Body of pancreas (tissue), 4 donors: ENCODE results near the gene ZNF335. TPM values are rescaled to one million over a fixed set of nuclear protein-coding genes. Genes with fewer than 3 reads are reported as not detected.
"Not testable (repeated sequence)": the region's sequence is repeated elsewhere in the genome, so short reads cannot be mapped to it uniquely, and the experiment has no call there.

Source experiments
- ATAC-seq: fragments of 150-250 bp; one replicate; pipeline ENCODE4 v1.9.1; 2016
- DNase-seq, 4 donors: peaks; one replicate each; pipeline ENCODE4 v3.0.0-alpha.2; 2019
- H3K27ac ChIP-seq, 4 donors: fragments of 200-600 bp; sonication (generic); 1 replicate in 3 of 4; 2 replicates in 1 of 4; pipeline versions ENCODE4 v1.5.1 to v1.6.1; 2016 to 2019; ENCODE audit warnings: mild to moderate bottlenecking in 1 of 4, mixed read lengths in 1 of 4, moderate library complexity in 1 of 4
- H3K27me3 ChIP-seq, 2 donors: fragments of 200-600 bp; sonication (generic); one replicate each; pipeline ENCODE4 v1.6.0; 2016; ENCODE audit warnings: mild to moderate bottlenecking in 1 of 2
- H3K36me3 ChIP-seq, 2 donors: fragments of 200-600 bp; sonication (generic); replicated peaks in 1 of 2; 2 replicates each; pipeline ENCODE4 v1.5.1; 2016; ENCODE audit warnings: low read depth in 2 of 2; ENCODE audit not compliant: insufficient read depth in 1 of 2
- H3K4me1 ChIP-seq: fragments of 200-600 bp; sonication (generic); one replicate; pipeline ENCODE4 v1.6.0; 2016
- H3K4me3 ChIP-seq, 2 donors: fragments of 200-600 bp; sonication (generic); 1 replicate in 1 of 2; 2 replicates in 1 of 2; pipeline ENCODE4 v1.5.1; 2016 to 2019
- H3K9me3 ChIP-seq, 3 donors: fragments of 200-600 bp; sonication (generic); 1 replicate in 2 of 3; 2 replicates in 1 of 3; pipeline ENCODE4 v1.5.1; 2016
- CTCF ChIP-seq, 7 experiments: fragments of 450-650 bp in 4 of 7; fragments of 200-600 bp in 3 of 7; sonication (generic) in 3 of 7; IDR thresholded peaks; one replicate each; pipeline ENCODE4 v1.5.1; 2016 to 2019; ENCODE audit warnings: antibody characterized with exemption in 7 of 7
- POLR2A ChIP-seq, 3 donors: fragments of 450-650 bp; IDR thresholded peaks; one replicate each; pipeline ENCODE4 v1.6.1; 2016; ENCODE audit warnings: antibody characterized with exemption in 3 of 3, mild to moderate bottlenecking in 2 of 3
- WGBS, 2 donors: methylation state at CpG; one replicate each; pipeline ENCODE4 v1.1.5; 2017; 5-methylcytosine and 5-hydroxymethylcytosine counted together
- intact Hi-C: fragments of 100-400 bp; cut with DNase I; formaldehyde crosslinking; loops from one replicate; pipeline ENCODE4 v1.15.1; 2023
- total RNA-seq, 2 donors: library from RNA; depleted of rRNA; stranded (reverse); fragments of >200 nt; gene quantifications; one replicate each; pipeline ENCODE4 v1.1.0, GENCODE V29; 2016

ZNF335 gene
- total RNA-seq, 2 donors from 2014 or later = 21.8 to 41.9 TPM

GRCh38 chr20:45998761-45999160, 26.8 kb upstream of the ZNF335 start:
- TF ChIP-seq CTCF (IDR thresholded peaks at IDR 0.05) (peak in 1 of 7 experiments; percentile 4), POLR2A (IDR thresholded peaks at IDR 0.05) (no peak)
- ATAC-seq (no peak), DNase-seq (peak in 1 of 4 donors; percentile 52)
- Histone ChIP-seq H3K36me3 (no peaks in the 10 kb centered on the region), H3K27me3 (peaks cover 0 to 3% of the 10 kb centered on the region in 2 donors), H3K9me3 (no peaks in the 10 kb centered on the region), H3K4me1 (no peaks in the 10 kb centered on the region), H3K27ac (no peak overlapping the region), H3K4me3 (no peak overlapping the region)
- WGBS, 2 donors = 45 to 48% methylated on average over 4 of the region's 4 CpGs
- intact Hi-C loops = no loop called here

GRCh38 chr20:45998337-45998736, 26.3 kb upstream of the ZNF335 start:
- H3K36me3 ChIP-seq = no peaks in the 10 kb centered on the region
- no peak for TF ChIP-seq POLR2A (IDR thresholded peaks at IDR 0.05)
- TF ChIP-seq CTCF (IDR thresholded peaks at IDR 0.05) = no peak
- intact Hi-C loops = no loop called here
- H3K4me1 ChIP-seq = no peaks in the 10 kb centered on the region
- no peaks in the 10 kb centered on the region for H3K9me3 ChIP-seq
- peak in 1 of 4 donors; percentile 55 for DNase-seq
- no peak overlapping the region for H3K27ac ChIP-seq
- peaks cover 0 to 3% of the 10 kb centered on the region in 2 donors for H3K27me3 ChIP-seq
- ATAC-seq = no peak
- WGBS, 2 donors = 25 to 56% methylated on average over 2 of the region's 2 CpGs
- H3K4me3 ChIP-seq = no peak overlapping the region

GRCh38 chr20:45997187-45997586, 25.2 kb upstream of the ZNF335 start:
- WGBS, 2 donors = 19 to 26% methylated on average over 3 of the region's 3 CpGs
- Histone ChIP-seq H3K4me3 (no peak overlapping the region), H3K36me3 (no peaks in the 10 kb centered on the region), H3K27me3 (peaks cover 0 to 3% of the 10 kb centered on the region in 2 donors), H3K9me3 (no peaks in the 10 kb centered on the region), H3K27ac (no peak overlapping the region), H3K4me1 (no peaks in the 10 kb centered on the region)
- ATAC-seq = no peak
- no peak for DNase-seq
- intact Hi-C loops = no loop called here
- TF ChIP-seq CTCF (IDR thresholded peaks at IDR 0.05) (no peak), POLR2A (IDR thresholded peaks at IDR 0.05) (no peak)

GRCh38 chr20:45995495-45996097, 23.6 kb upstream of the ZNF335 start:
- intact Hi-C loops, H3K27me3 ChIP-seq, H3K36me3 ChIP-seq, DNase-seq, ATAC-seq, H3K4me1 ChIP-seq, H3K27ac ChIP-seq, H3K9me3 ChIP-seq, H3K4me3 ChIP-seq: not testable (repeated sequence)
- WGBS, 2 donors = 56 to 61% methylated on average over 6 of the region's 6 CpGs

GRCh38 chr20:45994761-45995493, 22.9 kb upstream of the ZNF335 start:
- TF ChIP-seq POLR2A (IDR thresholded peaks at IDR 0.05) (no peak), CTCF (IDR thresholded peaks at IDR 0.05) (no peak)
- WGBS, 2 donors = 51 to 52% methylated on average over 8 to 9 of the region's 9 CpGs
- ATAC-seq (no peak), DNase-seq (no peak)
- no peak overlapping the region for H3K4me3 ChIP-seq
- H3K27me3 ChIP-seq = peaks cover 0 to 3% of the 10 kb centered on the region in 2 donors
- H3K4me1 ChIP-seq = no peaks in the 10 kb centered on the region
- H3K36me3 ChIP-seq = no peaks in the 10 kb centered on the region
- H3K9me3 ChIP-seq = no peaks in the 10 kb centered on the region
- intact Hi-C loops = no loop called here
- no peak overlapping the region for H3K27ac ChIP-seq
